H9 (cell line): Measurements from ENCODE around the gene ATP6V0A4. TPM values are rescaled to one million over a fixed set of nuclear protein-coding genes. Genes with fewer than 3 reads are reported as not detected.

Source experiments
- DNase-seq: peaks from one replicate; pipeline ENCODE4 v3.0.0-alpha.2; 2017
- H2AFZ ChIP-seq: one replicate; pipeline ENCODE4 v1.6.1; 2013; ENCODE audit warnings: mild to moderate bottlenecking, low read length, control low read depth, moderate library complexity
- H2AK5ac ChIP-seq: 2 replicates; pipeline ENCODE4 v1.6.1; 2013; ENCODE audit warnings: low read length, control low read depth, mixed read lengths; ENCODE audit not compliant: insufficient read length
- H2BK120ac ChIP-seq: one replicate; pipeline ENCODE4 v1.6.1; 2013; ENCODE audit warnings: low read depth, mild to moderate bottlenecking, low read length, control low read depth, inconsistent platforms; ENCODE audit not compliant: poor library complexity, severe bottlenecking
- H2BK12ac ChIP-seq: 2 replicates; pipeline ENCODE4 v1.6.1; 2013; ENCODE audit warnings: low read length, control low read depth, mixed read lengths, low read depth; ENCODE audit not compliant: insufficient read length
- H2BK15ac ChIP-seq: 2 replicates; pipeline ENCODE4 v1.6.1; 2013; ENCODE audit warnings: low read depth, low read length, control low read depth
- H2BK20ac ChIP-seq: one replicate; pipeline ENCODE4 v1.6.1; 2013; ENCODE audit warnings: low read depth, mild to moderate bottlenecking, low read length, control low read depth, inconsistent platforms; ENCODE audit not compliant: poor library complexity, severe bottlenecking
- H2BK5ac ChIP-seq: 2 replicates; pipeline ENCODE4 v1.6.1; 2013; ENCODE audit warnings: low read length, control low read depth, mixed read lengths; ENCODE audit not compliant: insufficient read length
- H3K14ac ChIP-seq: 2 replicates; pipeline ENCODE4 v1.6.1; 2013; ENCODE audit warnings: low read length, control low read depth; ENCODE audit not compliant: insufficient read depth
- H3K18ac ChIP-seq: 2 replicates; pipeline ENCODE4 v1.6.1; 2013; ENCODE audit warnings: low read depth, mild to moderate bottlenecking, mixed read lengths, low read length, control low read depth; ENCODE audit not compliant: insufficient read length
- H3K23ac ChIP-seq: 2 replicates; pipeline ENCODE4 v1.6.1; 2013; ENCODE audit warnings: low read length, control low read depth, mixed read lengths, low read depth; ENCODE audit not compliant: insufficient read length
- H3K23me2 ChIP-seq: 2 replicates; pipeline ENCODE4 v1.6.1; 2013; ENCODE audit warnings: low read depth, mild to moderate bottlenecking, mixed read lengths, low read length, control low read depth; ENCODE audit not compliant: insufficient read length, poor library complexity, severe bottlenecking
- H3K27ac ChIP-seq: 2 replicates; pipeline ENCODE4 v1.5.1; 2013; ENCODE audit warnings: low read length, control low read depth, mixed read lengths, low read depth; ENCODE audit not compliant: insufficient read length
- H3K27me3 ChIP-seq: 2 replicates; pipeline ENCODE4 v1.6.1; 2013; ENCODE audit warnings: low read length, control low read depth, inconsistent platforms; ENCODE audit not compliant: insufficient read depth
- H3K4ac ChIP-seq: 2 replicates; pipeline ENCODE4 v1.6.1; 2013; ENCODE audit warnings: low read depth, mild to moderate bottlenecking, control low read depth, inconsistent platforms, low read length, moderate library complexity
- H3K4me1 ChIP-seq: 2 replicates; pipeline ENCODE4 v1.6.1; 2013; ENCODE audit warnings: low read length, control low read depth, inconsistent platforms; ENCODE audit not compliant: insufficient read depth
- H3K4me2 ChIP-seq: 2 replicates; pipeline ENCODE4 v1.6.1; 2013; ENCODE audit warnings: low read length, control low read depth, mixed read lengths; ENCODE audit not compliant: insufficient read length, insufficient read depth
- H3K56ac ChIP-seq: 2 replicates; pipeline ENCODE4 v1.6.1; 2013; ENCODE audit warnings: low read depth, mild to moderate bottlenecking, mixed read lengths, low read length, control low read depth; ENCODE audit not compliant: insufficient read length
- H3K79me1 ChIP-seq: 2 replicates; pipeline ENCODE4 v1.6.1; 2013; ENCODE audit warnings: low read depth, mild to moderate bottlenecking, moderate library complexity, low read length, control low read depth, inconsistent platforms; ENCODE audit not compliant: insufficient read depth, poor library complexity, severe bottlenecking
- H3K79me2 ChIP-seq: 2 replicates; pipeline ENCODE4 v1.6.1; 2013; ENCODE audit warnings: low read length, control low read depth, inconsistent platforms; ENCODE audit not compliant: insufficient read depth
- H3K9ac ChIP-seq: 2 replicates; pipeline ENCODE4 v1.6.1; 2013; ENCODE audit warnings: low read length, control low read depth, mixed read lengths; ENCODE audit not compliant: insufficient read length; ENCODE audit errors: extremely low read depth
- H3K9me3 ChIP-seq: one replicate; pipeline ENCODE4 v1.6.1; 2013; ENCODE audit warnings: low read depth, low read length, inconsistent platforms; ENCODE audit not compliant: control insufficient read depth
- H3T11ph ChIP-seq: one replicate; pipeline ENCODE4 v1.6.1; 2013; ENCODE audit warnings: mild to moderate bottlenecking, low read length, control low read depth, inconsistent platforms
- H4K20me1 ChIP-seq: one replicate; pipeline ENCODE4 v1.6.1; 2013; ENCODE audit not compliant: control insufficient read depth, insufficient read length, insufficient read depth
- H4K5ac ChIP-seq: 2 replicates; pipeline ENCODE4 v1.6.1; 2013; ENCODE audit warnings: low read depth, mild to moderate bottlenecking, mixed read lengths, low read length, control low read depth; ENCODE audit not compliant: insufficient read length
- H4K8ac ChIP-seq: replicated peaks from 2 replicates; pipeline ENCODE4 v1.6.1; 2013; ENCODE audit warnings: low read length, control low read depth, mixed read lengths, low read depth; ENCODE audit not compliant: insufficient read length
- H4K91ac ChIP-seq: 2 replicates; pipeline ENCODE4 v1.6.1; 2013; ENCODE audit warnings: low read depth, mild to moderate bottlenecking, moderate library complexity, mixed read lengths, low read length, control low read depth; ENCODE audit not compliant: insufficient read length
- H3K27ac Mint-ChIP-seq, 3 experiments: 2 replicates in 2 of 3; 3 replicates in 1 of 3; pipeline ENCODE4 v1.8.0; 2020 to 2021; ENCODE audit warnings: mixed read lengths in 3 of 3, mild to moderate bottlenecking in 1 of 3, moderate library complexity in 1 of 3
- H3K27me3 Mint-ChIP-seq: 2 replicates; pipeline ENCODE4 v1.8.0; 2021; ENCODE audit warnings: low read depth, mild to moderate bottlenecking, moderate library complexity, mixed read lengths
- H3K36me3 Mint-ChIP-seq, 3 experiments: 2 replicates in 2 of 3; 3 replicates in 1 of 3; pipeline ENCODE4 v1.8.0; 2020 to 2021; ENCODE audit warnings: low read depth in 3 of 3, mixed read lengths in 3 of 3; ENCODE audit not compliant: insufficient read depth in 1 of 3
- H3K4me1 Mint-ChIP-seq, 2 experiments: 2 replicates each; pipeline ENCODE4 v1.8.0; 2020; ENCODE audit warnings: mixed read lengths in 2 of 2
- H3K4me3 Mint-ChIP-seq, 2 experiments: 2 replicates in 1 of 2; 3 replicates in 1 of 2; pipeline ENCODE4 v1.8.0; 2020 to 2021; ENCODE audit warnings: mild to moderate bottlenecking in 2 of 2, mixed read lengths in 2 of 2, moderate library complexity in 1 of 2
- H3K9me3 Mint-ChIP-seq, 2 experiments: 2 replicates in 1 of 2; 3 replicates in 1 of 2; pipeline ENCODE4 v1.8.0; 2020; ENCODE audit warnings: mild to moderate bottlenecking in 2 of 2, mixed read lengths in 2 of 2, moderate library complexity in 1 of 2
- WGBS: extraction: QIAGEN DNeasy Blood & Tissue Kit; methylation state at CpG from one replicate; pipeline ENCODE4 v1.1.7; 2013; ENCODE audit warnings: missing lambda C conversion rate, low lambda C conversion rate, mixed read lengths; ENCODE audit not compliant: insufficient read length; ENCODE audit errors: extremely low coverage; 5-methylcytosine and 5-hydroxymethylcytosine counted together
- total RNA-seq: library from RNA; stranded (reverse); gene quantifications from 2 replicates; pipeline ENCODE4 v1.2.1, GENCODE V29; 2021
- TF ChIP-seq, protein P1 (sequence below): fragments of 200-600 bp; sonication (generic); conservative IDR thresholded peaks from 3 replicates; pipeline ENCODE4 v1.8.0; 2021; ENCODE audit warnings: antibody characterized with exemption, mild to moderate bottlenecking

Gene ATP6V0A4
- total RNA-seq, 1 experiment from 2014 or later: 0.79 TPM

- no peaks in the 10 kb centered on the region; the same call in 1 of the 2 replicates for H3K4me1 ChIP-seq
- DNase-seq: no peak
- H3K27me3 ChIP-seq: no peaks in the 10 kb centered on the region
- no peak overlapping the region for H4K91ac ChIP-seq
- H3K27ac ChIP-seq: no peak overlapping the region
- H3K56ac ChIP-seq: no peak overlapping the region
- no peak overlapping the region for H3K23ac ChIP-seq
- Mint-ChIP-seq H3K4me1 (peaks cover 31 to 32% of the 10 kb centered on the region in 2 experiments), H3K27me3 (no peaks in the 10 kb centered on the region), H3K9me3 (peaks cover 20 to 23% of the 10 kb centered on the region in 2 experiments), H3K27ac (peak overlapping the region in 1 of 3 experiments; percentile 67; a peak in 1 of 7 replicates), H3K36me3 (peaks cover 3 to 13% (median 7%) of the 10 kb centered on the region in 3 experiments), H3K4me3 (no peak overlapping the region)
- no peak overlapping the region for H3K4ac ChIP-seq
- TF ChIP-seq, protein P1, sequence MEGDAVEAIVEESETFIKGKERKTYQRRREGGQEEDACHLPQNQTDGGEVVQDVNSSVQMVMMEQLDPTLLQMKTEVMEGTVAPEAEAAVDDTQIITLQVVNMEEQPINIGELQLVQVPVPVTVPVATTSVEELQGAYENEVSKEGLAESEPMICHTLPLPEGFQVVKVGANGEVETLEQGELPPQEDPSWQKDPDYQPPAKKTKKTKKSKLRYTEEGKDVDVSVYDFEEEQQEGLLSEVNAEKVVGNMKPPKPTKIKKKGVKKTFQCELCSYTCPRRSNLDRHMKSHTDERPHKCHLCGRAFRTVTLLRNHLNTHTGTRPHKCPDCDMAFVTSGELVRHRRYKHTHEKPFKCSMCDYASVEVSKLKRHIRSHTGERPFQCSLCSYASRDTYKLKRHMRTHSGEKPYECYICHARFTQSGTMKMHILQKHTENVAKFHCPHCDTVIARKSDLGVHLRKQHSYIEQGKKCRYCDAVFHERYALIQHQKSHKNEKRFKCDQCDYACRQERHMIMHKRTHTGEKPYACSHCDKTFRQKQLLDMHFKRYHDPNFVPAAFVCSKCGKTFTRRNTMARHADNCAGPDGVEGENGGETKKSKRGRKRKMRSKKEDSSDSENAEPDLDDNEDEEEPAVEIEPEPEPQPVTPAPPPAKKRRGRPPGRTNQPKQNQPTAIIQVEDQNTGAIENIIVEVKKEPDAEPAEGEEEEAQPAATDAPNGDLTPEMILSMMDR: no peak
- no peak overlapping the region for H2BK20ac ChIP-seq
- no peak overlapping the region for H2BK12ac ChIP-seq
- no peak overlapping the region for H2BK120ac ChIP-seq
- H3K23me2 ChIP-seq: no peaks in the 10 kb centered on the region
- no peak overlapping the region for H2AFZ ChIP-seq
- no peak overlapping the region for H2BK5ac ChIP-seq
- no peak overlapping the region for H2AK5ac ChIP-seq
- H3K79me1 ChIP-seq: no peaks in the 10 kb centered on the region
- H3K18ac ChIP-seq: no peak overlapping the region
- H3K9ac ChIP-seq: no peak overlapping the region
- no peak overlapping the region for H2BK15ac ChIP-seq
- no peaks in the 10 kb centered on the region for H3K9me3 ChIP-seq
- no peak overlapping the region for H4K8ac ChIP-seq
- H3K14ac ChIP-seq: no peak overlapping the region
- H3K4me2 ChIP-seq: no peak overlapping the region
- H4K5ac ChIP-seq: no peak overlapping the region
- H3T11ph ChIP-seq: no peak overlapping the region
- no peaks in the 10 kb centered on the region for H4K20me1 ChIP-seq
- WGBS: no CpG with 5 or more reads among the region's 4 CpGs
- no peaks in the 10 kb centered on the region for H3K79me2 ChIP-seq
Measured at GRCh38 chr7:138657854-138658386, 140.1 kb downstream of the ATP6V0A4 start.
